Neural progenitor cell (in vitro differentiated cells): ENCODE data around the gene NCEH1.

Source experiments
- EZH2 ChIP-seq: fragments of 200-600 bp; sonication (generic); IDR thresholded peaks from 2 replicates; pipeline ENCODE4 v1.6.1; 2017; ENCODE audit warnings: antibody characterized with exemption, mild to moderate bottlenecking, moderate library complexity
- EZH2phosphoT487 ChIP-seq: fragments of 200-600 bp; sonication (generic); IDR thresholded peaks from 2 replicates; pipeline ENCODE4 v1.6.1; 2017; ENCODE audit warnings: antibody characterized with exemption
- TF ChIP-seq, protein P1 (sequence below): fragments of 200-600 bp; sonication (generic); IDR thresholded peaks from 2 replicates; pipeline ENCODE4 v1.5.1; 2017; ENCODE audit warnings: antibody characterized with exemption, mild to moderate bottlenecking

DNA sequence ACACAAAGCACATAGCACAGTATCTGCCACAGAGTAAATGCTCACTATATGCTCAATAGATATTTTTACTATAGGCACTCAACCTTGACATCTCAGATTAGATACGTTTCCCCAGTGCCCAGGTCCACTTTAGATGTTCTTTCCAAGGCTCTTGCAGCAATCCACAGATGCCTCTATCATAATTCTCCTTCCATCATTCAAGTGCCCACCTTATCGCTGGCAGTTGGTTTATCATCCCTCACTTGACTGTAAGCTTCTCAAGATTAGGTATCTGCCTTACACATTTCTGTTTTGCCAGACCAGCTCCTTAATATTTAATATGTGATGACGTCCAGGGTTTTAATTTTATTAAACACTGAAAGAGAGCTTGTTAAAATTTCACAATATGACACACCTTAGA, 8.6 kb downstream of the NCEH1 start:
- TF ChIP-seq EZH2 (no peak), EZH2phosphoT487 (no peak)
- TF ChIP-seq, protein P1, sequence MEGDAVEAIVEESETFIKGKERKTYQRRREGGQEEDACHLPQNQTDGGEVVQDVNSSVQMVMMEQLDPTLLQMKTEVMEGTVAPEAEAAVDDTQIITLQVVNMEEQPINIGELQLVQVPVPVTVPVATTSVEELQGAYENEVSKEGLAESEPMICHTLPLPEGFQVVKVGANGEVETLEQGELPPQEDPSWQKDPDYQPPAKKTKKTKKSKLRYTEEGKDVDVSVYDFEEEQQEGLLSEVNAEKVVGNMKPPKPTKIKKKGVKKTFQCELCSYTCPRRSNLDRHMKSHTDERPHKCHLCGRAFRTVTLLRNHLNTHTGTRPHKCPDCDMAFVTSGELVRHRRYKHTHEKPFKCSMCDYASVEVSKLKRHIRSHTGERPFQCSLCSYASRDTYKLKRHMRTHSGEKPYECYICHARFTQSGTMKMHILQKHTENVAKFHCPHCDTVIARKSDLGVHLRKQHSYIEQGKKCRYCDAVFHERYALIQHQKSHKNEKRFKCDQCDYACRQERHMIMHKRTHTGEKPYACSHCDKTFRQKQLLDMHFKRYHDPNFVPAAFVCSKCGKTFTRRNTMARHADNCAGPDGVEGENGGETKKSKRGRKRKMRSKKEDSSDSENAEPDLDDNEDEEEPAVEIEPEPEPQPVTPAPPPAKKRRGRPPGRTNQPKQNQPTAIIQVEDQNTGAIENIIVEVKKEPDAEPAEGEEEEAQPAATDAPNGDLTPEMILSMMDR, result no peak
